GM23338 (cell line): ENCODE data around the gene HHIPL1. TPM values are rescaled to one million over a fixed set of nuclear protein-coding genes. Genes with fewer than 3 reads are reported as not detected.

Experiments
- ATAC-seq: fragments of 200-7000 bp; cut with Tn5 transposase; 3 replicates; pipeline ENCODE4 v1.9.1; 2020
- DNase-seq: peaks from one replicate; pipeline ENCODE4 v3.0.0-alpha.2; 2015; ENCODE audit warnings: low spot score
- H2AFZ ChIP-seq: fragments of 200-600 bp; sonication (generic); 2 replicates; pipeline ENCODE4 v1.8.0; 2016; ENCODE audit warnings: antibody characterized with exemption, mild to moderate bottlenecking, moderate library complexity
- H3F3A ChIP-seq: fragments of 200-600 bp; sonication (generic); replicated peaks from 2 replicates; pipeline ENCODE4 v1.8.0; 2017; ENCODE audit warnings: antibody characterized with exemption, mixed run types, low read depth
- H3K27ac ChIP-seq: fragments of 200-600 bp; sonication (generic); 2 replicates; pipeline ENCODE4 v1.6.1; 2016; ENCODE audit warnings: low read depth
- H3K27me3 ChIP-seq: fragments of 200-600 bp; sonication (generic); 2 replicates; pipeline ENCODE4 v1.8.0; 2016; ENCODE audit warnings: mild to moderate bottlenecking, mixed run types, moderate library complexity; ENCODE audit not compliant: insufficient read depth
- H3K36me3 ChIP-seq: fragments of 200-600 bp; sonication (generic); 2 replicates; pipeline ENCODE4 v1.8.0; 2016; ENCODE audit warnings: mild to moderate bottlenecking; ENCODE audit not compliant: insufficient read depth
- H3K4me1 ChIP-seq: fragments of 200-600 bp; sonication (generic); 2 replicates; pipeline ENCODE4 v1.8.0; 2016; ENCODE audit warnings: mild to moderate bottlenecking, moderate library complexity; ENCODE audit not compliant: insufficient read depth
- H3K4me2 ChIP-seq: fragments of 200-600 bp; sonication (generic); 2 replicates; pipeline ENCODE4 v1.7.1; 2017; ENCODE audit warnings: mixed run types
- H3K4me3 ChIP-seq: fragments of 200-600 bp; sonication (generic); 2 replicates; pipeline ENCODE4 v1.6.1; 2016; ENCODE audit warnings: mixed run types
- H3K79me2 ChIP-seq: fragments of 200-600 bp; sonication (generic); replicated peaks from 2 replicates; pipeline ENCODE4 v1.8.0; 2017; ENCODE audit warnings: mild to moderate bottlenecking; ENCODE audit not compliant: insufficient read depth
- H3K9me2 ChIP-seq: fragments of 200-600 bp; sonication (generic); 2 replicates; pipeline ENCODE4 v1.8.0; 2017; ENCODE audit not compliant: insufficient read depth
- H4K20me1 ChIP-seq: fragments of 200-600 bp; sonication (generic); replicated peaks from 2 replicates; pipeline ENCODE4 v1.8.0; 2017; ENCODE audit warnings: mild to moderate bottlenecking; ENCODE audit not compliant: insufficient read depth
- H3K27ac Mint-ChIP-seq: 2 replicates; pipeline ENCODE4 v1.8.0; 2020; ENCODE audit warnings: inconsistent platforms, mild to moderate bottlenecking, moderate library complexity, mixed read lengths
- H3K27me3 Mint-ChIP-seq: 3 replicates; pipeline ENCODE4 v1.8.0; 2022; ENCODE audit warnings: low read depth, mild to moderate bottlenecking, moderate library complexity, mixed read lengths, inconsistent platforms; ENCODE audit not compliant: insufficient read depth, poor library complexity
- H3K36me3 Mint-ChIP-seq: 3 replicates; pipeline ENCODE4 v1.8.0; 2021; ENCODE audit warnings: low read depth, mild to moderate bottlenecking, inconsistent platforms, moderate library complexity, mixed read lengths
- H3K4me1 Mint-ChIP-seq: 3 replicates; pipeline ENCODE4 v1.8.0; 2020; ENCODE audit warnings: mild to moderate bottlenecking, inconsistent platforms, mixed read lengths
- H3K4me3 Mint-ChIP-seq: 3 replicates; pipeline ENCODE4 v1.8.0; 2021; ENCODE audit warnings: moderate library complexity, mild to moderate bottlenecking, inconsistent platforms, mixed read lengths
- H3K9me3 Mint-ChIP-seq: 3 replicates; pipeline ENCODE4 v1.8.0; 2020; ENCODE audit warnings: moderate library complexity, mild to moderate bottlenecking, inconsistent platforms, mixed read lengths
- CREB1 ChIP-seq: fragments of 250-450 bp; sonication (Bioruptor Pico); IDR thresholded peaks from 2 replicates; pipeline ENCODE4 v1.5.0; 2020; ENCODE audit warnings: low read depth, mild to moderate bottlenecking, moderate library complexity
- CTCF ChIP-seq, 2 experiments: fragments of 200-600 bp in 1 of 2; sonication (generic) in 1 of 2; conservative IDR thresholded peaks; 2 replicates each; pipeline versions ENCODE4 v1.5.1 to v1.6.1; 2016 to 2017; ENCODE audit warnings: antibody characterized with exemption in 2 of 2, low read depth in 2 of 2, mild to moderate bottlenecking in 2 of 2, moderate library complexity in 1 of 2
- JUNB ChIP-seq: IDR thresholded peaks from one replicate; pipeline ENCODE4 v1.6.1; 2016; ENCODE audit warnings: antibody characterized with exemption; ENCODE audit not compliant: unreplicated experiment
- NANOG ChIP-seq: IDR thresholded peaks from 2 replicates; pipeline ENCODE4 v1.6.1; 2016; ENCODE audit warnings: antibody characterized with exemption, borderline replicate concordance
- POLR2AphosphoS5 ChIP-seq: IDR thresholded peaks from 2 replicates; pipeline ENCODE4 v1.6.1; 2016; ENCODE audit warnings: antibody characterized with exemption, low read depth
- REST ChIP-seq: IDR thresholded peaks from one replicate; pipeline ENCODE4 v1.6.1; 2018; ENCODE audit warnings: antibody characterized with exemption; ENCODE audit not compliant: unreplicated experiment
- ZNF331 ChIP-seq: fragments of 250-450 bp; sonication (Bioruptor Pico); IDR thresholded peaks from 2 replicates; pipeline ENCODE4 v1.5.0; 2020; ENCODE audit warnings: low read depth, mild to moderate bottlenecking, moderate library complexity
- ZNF462 ChIP-seq: fragments of 250-450 bp; sonication (Bioruptor Pico); IDR thresholded peaks from 2 replicates; pipeline ENCODE4 v1.5.0; 2020; ENCODE audit warnings: mild to moderate bottlenecking, moderate library complexity
- polyA plus RNA-seq: library from polyadenylated mRNA; unstranded; fragments of >200 nt; fragmentation: Nextera tagmentation; extraction: Ambion mirVana; gene quantifications from 2 replicates; pipeline ENCODE4 v1.2.1, GENCODE V29; 2016
- total RNA-seq: library from RNA; depleted of rRNA; stranded (reverse); fragments of >200 nt; shearing (Covaris generic); gene quantifications from 2 replicates; pipeline ENCODE4 v1.2.3, GENCODE V29; 2014

Gene HHIPL1
- total and polyA plus RNA-seq, 2 experiments from 2014 or later = 1.9 to 2.0 TPM

GRCh38 chr14:99605299-99605961, 39.5 kb upstream of the HHIPL1 start (continued):
- TF ChIP-seq ZNF462 (CRISPR knock-in tag) (no peak), JUNB (no peak), CTCF (conservative IDR thresholded peaks at IDR 0.05; ENCODE audit: low read depth in 2 of 2) (no peak), NANOG (no peak)

- Mint-ChIP-seq H3K36me3 (no peaks in the 10 kb centered on the region; the same call in 2 of the 3 replicates), H3K4me1 (peaks cover 20% of the 10 kb centered on the region), H3K4me3 (no peak overlapping the region; the same call in 2 of the 3 replicates), H3K27ac (no peak overlapping the region), H3K9me3 (no peaks in the 10 kb centered on the region; the same call in 2 of the 3 replicates), H3K27me3 (peaks cover 31% of the 10 kb centered on the region)
- Histone ChIP-seq H3K4me2 (peak overlapping the region; percentile 98; the same call in 1 of the 2 replicates), H3F3A (no peaks in the 10 kb centered on the region), H4K20me1 (peaks cover 12% of the 10 kb centered on the region; the same call in 1 of the 2 replicates), H3K27ac (no peak overlapping the region), H3K4me3 (no peak overlapping the region), H2AFZ (no peak overlapping the region), H3K27me3 (peaks cover 44% of the 10 kb centered on the region), H3K4me1 (peaks cover 14% of the 10 kb centered on the region), H3K9me2 (no peaks in the 10 kb centered on the region), H3K79me2 (peaks cover 16% of the 10 kb centered on the region), H3K36me3 (no peaks in the 10 kb centered on the region)
- ATAC-seq (no peak), DNase-seq (no peak)
- no peak for TF ChIP-seq CREB1 (CRISPR knock-in tag)
- TF ChIP-seq REST = no peak
- TF ChIP-seq POLR2AphosphoS5 = no peak
- TF ChIP-seq ZNF331 (CRISPR knock-in tag) = no peak
- TF ChIP-seq JUNB = no peak
Observed at GRCh38 chr14:99606359-99606758, 38.6 kb upstream of the HHIPL1 start.
